GM19025 (cell line): ENCODE data around the gene CPT2.

Experiments used
- ATAC-seq: cut with Tn5 transposase; IDR thresholded peaks from one replicate; pipeline ENCODE4 v1.9.1; 2021; ENCODE audit warnings: mild to moderate bottlenecking, low read depth, moderate library complexity; ENCODE audit not compliant: unreplicated experiment

Gene CPT2

DNA sequence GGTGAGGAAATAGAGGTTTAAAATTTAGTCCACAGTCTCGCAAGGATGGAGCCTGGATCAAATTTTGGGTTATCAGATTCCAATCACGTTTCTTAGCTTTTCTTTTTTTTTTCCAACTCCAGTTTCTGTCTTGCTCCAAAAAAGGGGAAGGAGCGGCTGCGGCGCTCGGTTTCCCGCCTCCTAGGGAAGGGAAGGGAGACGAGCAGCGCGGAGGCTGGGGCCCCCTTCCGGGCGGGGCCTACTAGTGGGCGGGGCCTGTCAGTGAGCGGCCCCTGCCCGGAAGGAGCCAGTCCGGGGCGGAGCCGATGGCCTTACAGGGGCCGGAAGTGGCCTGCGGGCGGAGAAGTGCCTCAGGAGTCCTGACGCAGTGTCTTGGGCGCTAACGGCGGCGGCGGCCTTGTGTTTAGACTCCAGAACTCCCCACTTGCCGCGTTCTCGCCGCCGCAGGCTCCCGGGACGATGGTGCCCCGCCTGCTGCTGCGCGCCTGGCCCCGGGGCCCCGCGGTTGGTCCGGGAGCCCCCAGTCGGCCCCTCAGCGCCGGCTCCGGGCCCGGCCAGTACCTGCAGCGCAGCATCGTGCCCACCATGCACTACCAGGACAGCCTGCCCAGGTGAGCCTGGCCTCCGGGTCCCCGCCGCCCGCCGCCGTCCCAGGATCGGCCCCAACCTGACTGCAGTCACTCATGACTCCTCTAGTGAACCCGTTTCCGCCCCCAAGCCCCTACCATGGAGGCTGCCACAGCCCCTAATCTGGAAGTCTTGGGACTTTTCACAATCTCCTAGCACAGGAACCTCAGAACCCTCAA lies at the start of gene CPT2:
Gene CPT2 (plus strand): TSS at position 340 of the 806 bp plus-strand sequence. CDS start 120 bp downstream, at position 460.
- peak; percentile 99 for ATAC-seq

DNA sequence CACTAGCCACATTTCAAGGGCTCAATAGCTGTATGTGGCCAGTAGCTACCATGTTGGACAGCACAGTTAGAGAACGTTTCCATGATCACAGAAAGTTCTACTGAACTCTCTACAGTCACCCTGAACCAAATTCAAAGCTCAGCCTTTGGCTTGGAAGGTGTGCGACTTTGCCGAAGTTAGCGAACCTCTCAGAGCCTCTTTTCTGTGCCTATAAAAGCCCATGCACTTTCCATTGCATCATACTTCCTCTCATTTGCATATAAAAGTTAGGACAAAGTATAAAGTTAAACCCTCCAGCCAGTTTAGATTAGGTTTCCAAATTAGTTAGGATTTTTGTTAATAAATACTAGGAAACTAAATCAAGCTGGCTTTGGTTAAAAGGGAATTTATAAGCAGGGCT lies 49.5 kb upstream of the CPT2 start:
- no peak for ATAC-seq

DNA sequence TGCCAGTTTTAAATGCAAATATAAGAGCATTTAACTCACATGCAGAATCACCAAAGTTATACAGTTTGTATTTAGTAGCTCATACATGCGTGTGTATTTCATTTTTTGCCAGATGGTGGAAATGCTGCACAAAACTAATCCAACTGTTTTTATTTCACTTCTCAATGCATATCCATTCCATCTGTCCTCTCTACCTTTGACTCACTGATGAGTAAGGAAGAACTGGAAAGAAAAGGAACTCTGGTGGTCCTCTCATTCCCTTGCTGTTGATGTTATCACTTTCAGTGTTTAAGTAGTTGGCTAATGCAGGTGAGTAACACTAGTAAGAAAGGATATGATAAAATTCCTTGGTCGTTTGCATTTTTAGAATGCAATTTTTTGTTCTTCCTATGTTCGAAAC lies 48.5 kb upstream of the CPT2 start:
- ATAC-seq, result no peak

DNA sequence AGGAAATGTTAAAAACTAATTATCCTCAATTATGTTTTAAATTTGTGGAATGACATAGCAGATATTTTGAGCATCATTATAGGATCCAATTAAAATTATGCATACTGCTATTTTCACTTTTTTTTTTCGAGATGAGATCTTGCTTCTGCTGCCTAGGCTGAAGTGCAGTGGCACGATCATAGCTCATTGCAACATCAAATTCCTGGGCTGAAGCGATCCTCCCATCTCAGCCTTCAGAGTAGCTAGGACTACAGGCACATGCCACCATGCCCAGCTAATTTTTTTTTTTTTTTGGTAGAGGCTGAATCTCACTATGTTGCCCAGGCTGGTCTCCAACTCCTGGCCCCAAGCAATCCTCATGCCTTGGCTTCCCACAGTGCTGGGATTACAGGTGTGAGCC lies 42.9 kb upstream of the CPT2 start:
- ATAC-seq, result no peak

DNA sequence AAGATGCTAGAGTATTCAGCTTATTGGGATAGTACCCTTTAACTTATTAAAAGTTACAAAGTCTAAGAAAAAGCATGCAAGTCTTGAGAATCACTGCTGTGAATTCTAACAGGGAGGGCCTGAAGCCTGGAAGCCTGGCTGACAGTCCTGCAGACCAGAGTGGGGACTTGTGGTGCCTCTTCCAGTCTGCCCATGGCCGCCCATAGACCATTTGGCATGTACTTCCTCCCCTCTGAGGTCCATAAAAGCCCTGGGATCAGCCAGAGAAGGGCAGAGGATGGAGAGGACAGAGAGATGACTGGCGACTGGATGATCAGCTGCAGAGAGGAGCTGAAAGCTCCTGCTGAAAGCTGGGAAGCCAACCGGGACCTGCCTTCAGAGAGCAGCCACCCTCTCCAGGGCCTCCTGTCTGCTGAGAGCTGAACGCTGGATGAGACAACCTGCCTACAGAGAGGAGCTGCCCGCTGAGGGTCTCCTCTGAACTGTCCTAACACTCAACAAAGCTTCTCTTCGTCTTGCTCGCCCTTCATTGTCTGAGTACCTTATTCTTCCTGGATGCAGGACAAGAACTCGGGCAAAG lies 41.7 kb upstream of the CPT2 start:
- no peak for ATAC-seq

DNA sequence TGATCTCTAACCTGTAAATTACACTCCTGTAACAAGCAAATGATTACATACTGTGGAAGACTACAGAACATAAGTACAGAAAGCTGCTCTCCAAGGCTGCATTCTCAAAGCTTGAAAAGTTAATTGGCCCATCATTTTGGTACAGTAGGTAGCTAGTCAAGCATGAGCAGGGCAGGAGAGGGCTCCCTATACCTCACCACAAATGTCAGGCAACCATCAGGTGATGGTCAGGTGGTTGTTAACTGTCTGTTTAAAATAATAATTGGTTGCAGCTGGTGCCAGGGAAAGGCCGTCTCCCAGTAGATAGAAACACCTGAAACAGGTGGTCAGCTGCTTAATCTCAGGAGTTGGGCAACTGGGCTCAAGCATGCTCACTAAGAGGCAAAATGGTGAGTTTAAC lies 41.1 kb upstream of the CPT2 start:
- no peak for ATAC-seq

DNA sequence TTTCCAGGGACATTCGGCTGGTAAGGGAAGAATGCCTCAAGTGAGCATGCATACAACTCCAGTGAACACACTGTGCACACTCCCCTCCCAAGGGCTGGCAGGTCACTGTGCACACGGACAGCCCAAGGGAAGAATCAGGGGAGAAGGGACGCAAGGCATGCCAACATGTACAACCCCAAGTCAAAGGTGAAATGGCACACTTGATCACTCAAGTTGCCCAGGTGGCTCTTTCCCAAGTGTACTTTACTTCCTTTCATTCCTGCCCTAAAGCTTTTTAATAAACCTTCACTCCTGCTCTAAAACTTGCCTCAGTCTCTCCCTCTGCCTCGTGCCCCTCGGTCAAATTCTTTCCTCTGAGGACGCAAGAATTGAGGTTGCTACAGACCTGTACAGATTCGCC lies 40.7 kb upstream of the CPT2 start:
- ATAC-seq, result no peak

DNA sequence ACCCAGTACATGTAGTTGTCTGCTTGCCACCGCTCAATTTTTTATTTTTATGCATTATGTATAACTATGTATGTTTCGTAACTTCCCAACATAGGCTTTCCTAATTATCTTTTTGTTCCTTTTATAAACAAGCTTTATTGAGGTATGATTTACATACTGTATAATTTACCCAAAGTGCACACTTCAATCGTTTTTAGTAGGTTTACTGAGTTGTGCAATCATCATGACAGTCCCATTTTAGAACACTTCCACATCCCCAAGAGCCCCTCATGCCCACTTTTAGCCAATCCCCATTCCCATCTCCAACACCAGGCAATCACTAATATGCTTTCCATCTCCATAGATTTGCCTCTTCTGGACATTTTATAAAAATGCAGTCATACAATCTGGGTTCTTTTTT lies 39.8 kb upstream of the CPT2 start:
- ATAC-seq, result no peak

DNA sequence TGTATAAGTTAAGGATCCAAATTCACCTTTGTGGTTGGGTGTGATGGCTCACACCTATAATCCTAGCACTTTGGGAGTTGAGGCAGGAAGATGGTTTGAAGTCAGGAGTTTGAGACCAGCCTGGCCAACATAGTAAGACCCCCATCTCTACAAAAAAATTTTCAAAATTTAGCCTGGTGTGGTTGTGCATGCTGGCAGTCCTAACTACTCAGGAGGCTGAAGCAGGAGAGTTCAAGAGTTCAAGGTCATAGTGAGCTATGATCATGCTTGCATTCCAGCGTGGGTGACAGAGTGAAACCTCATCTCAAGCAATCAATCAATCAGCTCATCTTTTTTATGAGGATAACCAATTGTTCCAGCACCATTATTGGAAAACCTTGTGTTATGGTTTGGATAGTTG lies 37.7 kb upstream of the CPT2 start:
- no peak for ATAC-seq

DNA sequence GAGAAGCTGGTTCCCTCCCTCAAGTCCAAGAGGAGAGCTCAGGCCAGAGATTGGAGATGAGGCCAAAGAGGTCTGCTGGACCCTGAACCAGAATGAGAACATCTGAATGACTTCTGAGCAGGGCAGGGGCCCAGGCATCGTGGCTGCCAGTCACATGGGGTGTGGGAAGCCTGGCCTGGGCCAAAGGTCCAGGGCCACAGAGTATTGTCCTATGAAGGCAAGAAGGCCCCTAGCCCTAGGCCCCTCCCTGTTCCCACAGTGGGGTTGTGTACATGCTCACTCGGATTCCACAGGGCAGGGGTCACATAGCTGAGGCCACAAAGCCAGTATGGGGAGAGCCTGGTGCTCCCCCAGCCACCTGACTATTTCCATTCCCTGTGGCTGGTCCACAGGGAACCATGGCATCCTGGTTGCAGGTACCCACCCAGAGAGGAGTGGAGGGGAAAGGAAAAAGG lies 35.7 kb upstream of the CPT2 start:
- no peak for ATAC-seq

DNA sequence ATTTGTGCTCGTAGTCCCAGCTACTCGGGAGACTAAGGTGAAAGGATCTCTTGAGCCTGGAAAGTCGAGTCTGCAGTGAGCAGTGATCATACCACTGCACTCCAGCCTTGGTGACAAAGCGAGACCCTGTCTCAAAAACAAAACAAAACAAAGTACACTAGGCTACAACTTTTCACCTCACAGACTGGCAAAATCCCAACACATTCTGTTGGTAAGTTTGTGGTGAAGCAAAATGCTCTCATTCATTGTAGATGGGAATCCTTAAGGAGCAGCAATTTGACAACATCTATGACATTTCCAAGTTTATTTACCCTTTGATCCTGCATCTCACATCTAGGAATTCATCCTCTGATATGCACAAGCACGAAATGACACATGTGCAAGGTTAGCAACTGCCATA lies 34.0 kb upstream of the CPT2 start:
- no peak for ATAC-seq

DNA sequence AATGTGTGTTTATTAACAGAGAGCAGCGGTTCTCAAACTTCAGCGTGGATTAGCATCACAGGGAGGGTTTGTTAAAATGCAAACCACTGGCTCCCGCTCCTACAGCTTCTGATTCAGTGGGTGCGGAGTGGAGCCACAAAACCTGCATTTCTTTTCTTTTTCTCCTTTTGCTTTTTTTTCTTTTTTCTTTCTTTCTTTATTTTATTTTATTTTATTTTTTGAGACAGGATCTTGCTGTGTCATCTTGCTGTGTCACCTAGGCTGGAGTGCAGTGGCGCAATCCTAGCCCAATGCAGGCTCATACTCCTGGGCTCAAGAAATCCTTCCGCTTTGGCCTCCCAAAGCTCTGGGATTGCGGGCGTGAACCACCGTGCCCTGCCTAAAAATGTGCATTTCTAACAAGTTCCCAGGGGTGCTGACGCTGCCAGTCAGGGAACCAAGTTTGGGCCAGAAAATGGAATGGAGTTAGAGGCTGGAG lies 33.3 kb upstream of the CPT2 start:
- no peak for ATAC-seq

DNA sequence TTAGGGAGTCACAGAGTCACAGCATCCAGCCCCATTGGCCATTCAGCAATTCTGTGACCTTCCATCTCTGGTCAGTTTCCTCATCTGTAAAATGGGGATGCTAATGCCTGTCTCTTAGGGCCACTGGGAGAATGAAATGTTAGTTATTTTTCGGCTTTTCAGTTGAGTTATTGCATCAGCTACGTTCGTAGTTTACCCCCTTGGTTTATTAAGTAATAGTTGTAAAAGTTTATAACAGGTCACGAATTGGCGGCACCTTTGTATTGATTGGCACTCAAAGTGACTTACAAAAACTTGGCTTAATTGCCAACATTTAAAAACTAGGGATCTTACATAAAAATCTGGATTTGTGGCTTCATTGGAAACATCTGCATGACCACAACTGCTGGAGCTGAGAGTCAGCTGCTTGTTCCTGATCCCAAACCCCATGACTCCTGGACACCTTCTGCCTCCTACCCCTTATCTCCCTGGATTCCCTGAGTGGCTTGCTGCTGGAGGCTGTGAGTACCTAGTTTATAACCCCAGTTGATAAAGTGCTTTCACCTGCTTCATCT lies 31.1 kb upstream of the CPT2 start:
- no peak for ATAC-seq

DNA sequence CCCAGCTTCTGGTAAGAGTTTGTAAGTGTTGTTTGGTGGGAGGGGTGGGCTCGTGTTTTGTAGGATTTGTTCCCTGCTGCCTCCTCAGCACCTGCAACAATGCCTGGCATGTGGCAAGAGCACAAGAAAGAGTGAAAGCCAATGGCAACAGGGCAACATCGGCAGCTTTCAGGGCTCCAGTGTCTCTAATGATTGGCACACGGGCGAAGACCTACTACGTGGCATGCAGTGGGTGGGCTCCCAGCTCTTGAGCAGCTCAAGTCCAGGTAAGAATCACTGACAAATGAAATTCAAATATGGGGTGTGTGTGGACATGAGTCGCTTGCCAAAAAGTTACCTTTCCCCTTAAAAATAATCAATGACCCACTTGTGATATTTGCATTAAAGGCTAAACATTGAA lies 30.3 kb upstream of the CPT2 start:
- ATAC-seq, result no peak

DNA sequence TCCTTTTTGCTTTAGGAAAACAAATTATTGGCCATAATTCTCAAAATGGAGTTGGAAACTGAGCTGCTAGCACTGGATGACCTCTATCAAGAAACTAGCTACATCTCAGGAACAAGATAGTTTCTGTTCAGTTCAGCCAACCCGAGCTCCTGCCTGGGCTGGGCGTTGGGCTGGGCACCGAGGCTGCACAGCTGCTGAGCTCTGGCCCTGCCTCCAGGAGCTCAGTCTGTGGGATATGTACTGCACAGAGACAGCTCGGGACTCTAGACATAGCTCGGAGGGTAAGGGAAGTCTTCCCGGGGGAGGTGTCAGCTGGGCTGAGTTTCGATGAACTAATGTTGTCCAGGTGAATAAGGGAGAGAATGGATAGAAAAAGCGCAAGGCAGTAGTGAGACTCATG lies 29.7 kb upstream of the CPT2 start:
- ATAC-seq, result no peak

DNA sequence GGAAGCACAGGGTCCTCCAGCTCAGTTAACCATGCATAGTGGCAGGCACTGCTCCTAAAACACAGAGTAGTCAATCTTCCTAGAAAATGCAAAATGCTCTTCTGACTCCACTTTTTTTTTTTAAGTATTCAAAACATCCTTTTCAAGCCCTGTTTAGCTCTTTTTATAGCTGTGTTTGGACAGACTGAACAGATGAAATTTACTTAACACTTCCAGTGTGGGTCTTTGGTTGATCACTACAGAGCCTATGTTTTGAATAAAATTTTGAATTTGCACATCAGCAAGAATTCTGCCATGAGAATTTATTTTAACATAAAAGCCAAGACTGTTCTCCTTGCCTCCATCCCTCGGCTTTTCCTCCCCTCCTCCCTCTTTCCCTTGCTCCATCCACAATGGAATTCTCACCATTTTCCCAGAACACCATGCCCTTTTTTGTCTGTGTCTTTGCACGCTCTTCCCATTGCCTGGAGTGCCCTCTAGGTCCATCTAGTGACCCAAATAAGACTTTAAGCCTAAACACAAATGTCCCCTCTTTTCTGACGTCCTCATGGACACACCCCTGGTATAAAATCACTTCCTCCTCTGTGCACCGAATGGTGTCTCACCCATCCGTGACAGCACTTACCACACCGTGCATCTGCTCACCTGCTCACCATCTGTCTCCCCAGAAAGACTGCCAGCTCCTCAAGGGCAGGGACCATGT lies 24.0 kb upstream of the CPT2 start:
- ATAC-seq, result no peak

DNA sequence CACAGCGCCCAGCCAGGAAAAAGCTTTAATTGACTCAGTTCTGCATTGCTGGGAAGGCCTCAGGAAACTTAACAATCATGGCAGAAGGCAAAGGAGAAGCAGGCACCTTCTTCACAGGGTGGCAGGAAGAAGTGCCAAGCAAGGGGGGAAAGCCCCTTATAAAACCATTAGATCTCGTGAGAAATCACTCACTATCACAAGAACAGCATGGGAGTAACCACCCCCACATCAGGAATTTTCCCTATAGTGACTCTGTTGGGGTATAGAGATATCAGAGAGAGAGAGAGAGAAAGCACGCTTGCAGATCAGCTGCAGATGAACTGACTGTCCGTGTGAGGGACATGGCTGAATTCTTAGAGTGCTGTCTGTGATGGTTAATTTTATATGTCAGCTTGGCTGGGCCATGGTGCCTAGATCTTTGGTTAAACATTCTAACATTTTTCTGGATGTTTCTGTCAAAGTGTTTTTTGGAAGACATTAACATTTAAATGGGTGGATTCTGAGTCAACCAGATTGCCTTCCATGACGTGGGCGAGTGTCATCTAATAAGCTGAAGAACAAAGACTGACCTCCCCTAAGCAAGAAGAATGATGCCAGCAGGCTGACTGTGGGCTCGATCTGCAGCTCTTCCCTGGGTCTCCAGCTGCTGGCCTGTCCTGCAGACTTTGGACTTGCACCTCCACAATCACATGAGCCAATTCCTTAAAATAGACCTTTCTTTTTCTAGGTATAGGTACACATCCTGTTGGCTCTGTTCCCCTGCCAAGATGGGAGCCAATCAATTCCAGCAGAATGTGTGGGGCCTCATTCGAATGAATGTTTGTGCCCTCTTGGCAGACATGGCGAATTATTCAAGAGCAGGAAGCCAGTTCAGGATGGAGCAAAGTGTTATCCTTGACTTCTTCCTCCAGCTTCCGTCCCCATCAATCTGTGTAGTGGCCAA lies 21.4 kb upstream of the CPT2 start:
- no peak for ATAC-seq

DNA sequence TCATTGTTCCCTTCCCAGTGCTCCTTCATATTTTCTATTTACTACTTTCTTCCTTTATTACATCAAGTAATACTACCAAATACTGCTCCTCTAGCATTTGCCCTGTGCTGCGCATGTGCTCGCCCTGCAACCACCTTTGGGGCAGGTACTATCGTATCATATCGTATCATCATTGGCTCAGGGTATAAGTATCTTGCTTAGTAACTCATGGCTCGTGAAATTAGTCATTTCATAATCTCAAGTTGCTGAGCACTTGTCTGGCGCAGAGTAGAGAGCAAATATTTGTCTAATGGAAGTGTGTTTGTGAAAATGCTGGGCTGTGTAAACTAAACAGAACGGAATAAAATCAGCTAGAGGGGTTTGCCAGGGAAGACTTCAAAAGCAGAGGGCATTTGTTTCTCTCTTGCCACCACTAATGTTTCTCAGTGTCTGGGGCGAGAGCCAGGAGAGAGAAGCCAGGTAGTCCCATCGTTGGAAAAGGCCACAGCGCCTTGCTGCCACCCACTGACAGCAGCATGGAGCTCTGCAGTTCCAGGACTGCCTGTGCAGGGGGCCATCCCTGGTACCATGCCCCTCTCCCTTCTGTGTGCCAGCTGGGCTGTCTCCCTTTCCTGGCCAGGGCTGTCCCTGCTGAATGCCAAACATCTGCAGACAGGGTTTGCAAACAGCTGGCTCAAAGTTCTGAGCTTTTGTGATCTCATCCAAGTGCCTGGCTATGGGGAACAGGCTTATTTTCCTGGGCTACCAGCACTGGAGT lies 20.0 kb upstream of the CPT2 start:
- ATAC-seq, result no peak

DNA sequence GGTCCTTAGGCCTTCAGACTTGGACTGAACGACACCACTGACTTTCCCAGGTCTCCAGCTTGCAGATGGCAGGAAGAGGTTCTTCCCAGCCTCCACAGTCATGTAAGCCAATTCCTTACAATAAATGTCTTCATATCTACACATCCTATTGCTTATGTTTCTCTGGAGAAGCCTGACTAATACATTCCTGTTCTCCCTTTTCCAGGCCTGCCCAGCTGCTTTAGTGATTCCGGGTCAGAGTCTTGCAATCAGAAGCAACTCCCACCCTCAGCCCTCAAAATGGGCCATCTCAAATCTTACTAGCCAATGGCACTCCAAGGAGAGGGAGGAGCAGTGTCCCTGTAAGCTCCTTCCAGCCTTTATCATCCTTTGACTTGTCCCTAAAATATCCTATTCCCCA lies 16.4 kb upstream of the CPT2 start:
- ATAC-seq, result no peak
